Epidermal melanocyte (primary cell): ENCODE results near the gene PGGHG.

ENCODE experiments used
- DNase-seq: peaks from one replicate; pipeline ENCODE4 v3.0.0; 2011; ENCODE audit warnings: low spot score; ENCODE audit not compliant: insufficient read length

Gene PGGHG

DNA sequence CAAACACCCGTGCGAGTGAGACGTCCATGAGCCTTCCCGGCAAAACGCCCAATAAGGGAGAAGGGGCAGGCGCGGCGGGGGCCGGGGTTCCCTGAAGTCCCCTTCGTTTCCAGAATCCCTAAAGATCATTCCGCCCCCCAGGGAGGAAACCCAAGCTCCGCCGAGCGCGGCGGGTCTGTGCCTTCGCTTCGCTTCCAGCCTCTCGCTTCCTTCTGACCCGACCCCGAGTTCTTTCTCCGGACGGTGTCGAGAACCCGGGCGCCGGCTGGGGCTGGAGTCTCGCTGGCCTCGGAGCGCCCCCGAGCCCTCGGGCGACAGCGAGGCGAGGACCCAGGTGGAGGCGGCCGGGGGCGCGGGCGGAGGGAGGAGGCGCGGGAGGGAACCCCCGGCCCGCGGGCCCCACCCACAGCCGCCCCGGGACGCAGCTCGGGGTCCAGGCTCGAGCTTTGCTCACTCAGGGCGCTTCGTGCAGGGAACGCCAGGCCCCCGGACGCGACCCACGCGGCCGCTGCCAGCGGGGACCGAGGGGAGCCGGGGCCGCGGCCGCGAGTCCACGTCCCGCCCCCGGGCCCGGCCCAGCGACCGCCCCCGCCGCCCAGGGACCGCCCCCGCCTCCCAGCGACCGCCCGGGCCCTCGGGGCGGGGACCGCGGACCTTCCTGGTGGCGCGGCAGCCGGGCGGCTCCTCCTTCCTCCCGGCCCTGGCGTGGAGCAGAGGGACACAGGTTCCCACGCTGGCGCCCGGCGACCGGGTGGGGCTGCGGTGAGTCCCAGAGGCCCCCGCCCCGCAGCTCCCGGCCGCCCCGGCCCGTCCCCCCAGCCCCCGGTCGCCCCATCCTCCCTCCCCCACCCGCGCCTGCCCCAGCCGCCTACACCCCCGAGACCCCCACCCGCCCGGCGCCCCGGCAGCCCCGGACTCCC lies at the start of gene PGGHG:
PGGHG (plus strand) TSS at position 649 of the 920 bp plus-strand sequence. CDS start 691 bp downstream, outside the sequence.
- peak; percentile 89 for DNase-seq

DNA sequence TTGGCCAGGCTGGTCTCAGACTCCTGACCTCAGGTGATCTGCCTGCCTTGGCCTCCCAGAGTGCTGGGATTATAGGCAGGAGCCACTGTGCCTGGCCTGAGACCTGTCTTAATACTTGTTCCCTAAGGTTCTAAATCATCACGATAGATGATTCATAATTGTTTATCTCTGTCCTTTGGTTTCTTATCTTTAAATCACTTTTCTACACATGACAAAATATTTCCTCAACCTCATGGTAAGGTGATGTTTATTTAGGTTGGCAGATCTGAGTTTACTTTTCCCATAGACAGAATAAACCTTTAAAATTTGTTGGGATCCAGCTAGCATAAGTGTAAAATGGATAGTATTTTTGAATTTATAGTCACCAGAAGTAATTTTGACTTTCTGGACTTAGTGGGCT lies 48.6 kb upstream of the PGGHG start:
- DNase-seq = no peak

DNA sequence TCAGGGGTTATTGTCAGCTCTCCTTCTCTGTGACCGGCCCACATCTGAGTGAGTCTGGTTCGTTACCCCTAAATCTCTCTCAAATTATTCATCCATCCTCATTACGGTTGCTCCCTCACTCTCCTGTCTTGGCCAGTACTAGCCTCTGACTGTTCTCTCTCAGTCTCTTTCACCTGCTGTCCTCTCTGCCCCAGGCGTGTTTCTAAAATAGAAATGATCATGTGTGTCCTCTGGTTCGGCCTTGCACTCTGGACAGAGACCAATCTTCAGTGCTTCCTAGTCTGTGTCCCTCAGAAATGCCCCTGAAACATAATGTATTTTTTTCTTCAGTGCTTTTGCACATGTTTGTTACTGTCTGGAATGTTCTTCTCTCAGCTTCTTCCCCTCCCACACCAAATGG lies 47.3 kb upstream of the PGGHG start:
- no peak for DNase-seq

DNA sequence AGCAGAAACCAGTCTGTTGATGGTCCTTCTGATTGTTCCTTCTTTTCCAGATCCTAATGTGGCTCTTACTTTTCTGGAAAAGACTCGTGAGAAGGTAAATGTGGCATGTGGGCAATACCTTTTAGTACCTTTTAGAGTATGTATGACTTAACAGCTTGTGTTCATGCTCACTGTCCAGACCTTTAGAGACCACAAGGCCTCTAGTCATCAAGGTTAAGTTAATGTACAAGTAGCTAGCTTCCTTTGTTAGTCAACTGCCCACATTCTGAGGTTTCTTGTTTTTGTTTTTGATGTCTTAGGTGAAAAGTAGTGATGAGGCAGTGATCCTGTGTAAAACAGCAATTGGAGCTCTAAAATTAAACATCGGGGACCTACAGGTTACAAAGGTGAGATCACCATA lies 44.5 kb upstream of the PGGHG start:
- no peak for DNase-seq

DNA sequence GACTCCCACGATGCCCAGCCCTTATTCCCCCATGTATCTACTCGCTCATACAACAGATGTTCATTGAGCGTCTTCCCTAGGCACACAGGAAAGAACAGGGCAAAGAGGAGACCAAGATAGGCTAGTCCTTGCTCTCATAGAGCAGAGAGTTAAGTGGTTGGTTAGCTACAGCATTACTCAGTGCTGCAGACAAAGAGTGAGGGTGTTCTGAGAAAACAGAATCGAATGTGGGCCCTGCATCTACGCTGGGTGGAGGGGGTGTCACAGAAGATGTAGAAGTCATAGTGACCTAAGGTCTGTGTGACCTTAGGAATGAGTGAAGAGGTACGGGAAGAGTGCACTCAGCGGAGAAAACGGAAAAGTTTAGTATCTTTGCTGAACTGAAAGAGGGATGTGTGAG lies 39.9 kb upstream of the PGGHG start:
- DNase-seq = no peak

DNA sequence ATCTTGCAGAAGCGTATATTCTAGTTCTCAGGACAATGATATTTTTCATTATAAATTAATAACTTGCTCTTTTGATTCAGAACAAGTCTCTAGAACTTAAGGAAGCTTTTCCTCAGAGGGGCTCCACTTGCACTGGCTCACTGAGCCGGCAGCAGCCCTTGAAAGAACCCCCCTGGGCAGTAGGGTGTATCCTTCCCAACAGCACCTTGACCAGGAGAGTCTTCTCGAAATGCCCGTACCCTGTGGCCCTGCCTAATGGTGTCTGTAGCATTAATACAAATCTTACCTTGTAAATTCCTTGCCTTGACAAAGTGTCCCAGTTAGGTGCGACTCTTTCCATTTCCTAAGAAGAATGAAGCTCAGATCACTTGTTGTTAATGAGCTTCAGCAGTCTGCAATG lies 38.7 kb upstream of the PGGHG start:
- no peak for DNase-seq

DNA sequence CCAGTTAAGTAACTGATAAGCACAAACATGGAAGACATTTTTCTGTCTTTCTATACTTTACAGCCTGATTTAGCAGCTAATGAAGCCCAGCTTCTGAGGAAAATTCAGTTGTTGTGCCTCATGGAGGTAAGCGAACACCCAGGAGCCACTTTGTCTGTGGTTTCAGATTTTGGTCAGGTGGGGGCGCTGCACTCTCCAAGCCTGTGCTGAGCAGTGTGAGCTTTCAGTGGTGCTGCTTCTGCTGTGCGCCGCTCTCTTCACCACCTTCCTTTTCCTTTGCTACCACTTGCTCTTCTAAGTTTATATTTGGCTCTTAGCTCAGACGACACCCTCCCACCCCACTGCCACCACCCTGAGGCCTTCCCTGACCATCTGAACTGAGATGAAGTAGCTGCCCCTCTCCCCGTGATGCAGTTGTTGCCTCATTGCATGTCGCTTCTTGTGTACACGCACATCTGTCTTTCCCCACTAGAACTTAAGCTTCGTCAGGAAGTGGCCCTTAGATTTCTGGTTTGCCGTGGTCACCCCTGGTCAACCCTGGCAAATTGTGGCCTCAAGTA lies 38.1 kb upstream of the PGGHG start:
- DNase-seq = no peak

DNA sequence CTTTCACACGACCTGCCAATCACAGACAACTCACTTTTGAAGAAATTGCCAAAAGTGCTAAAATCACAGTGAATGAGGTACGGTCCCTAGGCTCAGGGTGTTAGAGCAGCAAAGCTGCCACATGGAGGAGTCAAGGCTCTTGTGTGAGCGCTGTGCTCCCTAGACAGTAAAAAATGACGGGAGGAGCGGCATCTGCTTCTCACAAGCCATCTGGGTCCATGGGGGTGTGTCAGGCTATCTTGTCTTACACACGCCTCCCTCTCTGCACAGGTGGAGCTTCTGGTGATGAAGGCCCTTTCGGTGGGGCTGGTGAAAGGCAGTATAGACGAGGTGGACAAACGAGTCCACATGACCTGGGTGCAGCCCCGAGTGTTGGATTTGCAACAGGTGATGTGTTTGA lies 37.4 kb upstream of the PGGHG start:
- no peak for DNase-seq

DNA sequence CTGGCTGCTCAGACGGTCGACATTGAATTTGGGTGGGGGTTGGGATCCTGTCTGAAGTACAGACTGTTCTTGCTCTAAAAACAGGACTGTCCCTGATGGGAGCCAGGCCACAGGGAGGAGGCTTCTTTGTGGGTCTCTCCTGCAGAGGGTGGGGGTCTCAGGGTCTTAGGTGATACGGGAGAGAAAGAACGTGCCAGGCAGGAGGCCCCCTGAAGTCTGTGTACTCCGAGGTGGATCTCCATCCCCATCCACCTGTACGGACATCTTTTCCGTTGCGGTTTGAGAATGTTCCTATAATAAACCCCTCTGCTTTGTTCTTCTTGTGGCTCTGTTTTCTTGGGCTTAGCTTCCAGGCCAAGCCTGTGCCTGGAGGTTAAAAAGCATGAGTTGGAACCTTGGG lies 36.3 kb upstream of the PGGHG start:
- no peak for DNase-seq

DNA sequence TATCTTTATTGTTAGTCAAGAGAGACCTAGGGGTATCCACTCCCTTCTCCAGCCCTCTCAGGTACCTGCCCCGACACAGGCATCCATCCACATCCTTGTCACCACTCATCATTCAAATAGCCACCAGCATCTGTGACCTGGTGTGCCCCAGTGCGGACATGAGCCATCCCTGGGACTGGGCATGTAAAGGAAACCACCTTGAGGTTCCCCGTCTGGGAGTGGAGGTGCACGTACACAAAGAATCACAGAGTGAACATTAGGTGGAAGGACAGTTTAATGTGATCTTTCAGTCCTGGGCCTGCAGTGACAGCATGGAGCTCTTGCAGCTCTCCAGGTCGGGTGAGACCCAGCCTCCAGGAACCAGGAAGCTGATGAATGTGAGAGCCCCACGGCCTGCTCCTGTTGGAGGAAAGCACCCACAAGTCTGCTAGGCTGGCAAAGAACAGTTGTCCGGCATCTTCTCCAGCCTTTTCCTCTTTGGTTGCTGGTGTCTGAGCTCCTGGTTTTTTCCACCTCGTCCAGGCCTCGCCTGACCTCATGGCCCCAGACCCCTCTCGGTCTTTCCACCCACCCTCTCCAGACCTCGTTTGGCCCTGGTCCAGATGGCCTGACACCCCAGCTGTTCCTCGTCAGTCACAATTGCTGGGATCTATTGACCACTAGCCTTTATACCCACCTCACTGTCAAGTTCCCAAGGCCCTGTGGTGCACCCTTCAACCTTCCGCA lies 35.6 kb upstream of the PGGHG start:
- DNase-seq = no peak

DNA sequence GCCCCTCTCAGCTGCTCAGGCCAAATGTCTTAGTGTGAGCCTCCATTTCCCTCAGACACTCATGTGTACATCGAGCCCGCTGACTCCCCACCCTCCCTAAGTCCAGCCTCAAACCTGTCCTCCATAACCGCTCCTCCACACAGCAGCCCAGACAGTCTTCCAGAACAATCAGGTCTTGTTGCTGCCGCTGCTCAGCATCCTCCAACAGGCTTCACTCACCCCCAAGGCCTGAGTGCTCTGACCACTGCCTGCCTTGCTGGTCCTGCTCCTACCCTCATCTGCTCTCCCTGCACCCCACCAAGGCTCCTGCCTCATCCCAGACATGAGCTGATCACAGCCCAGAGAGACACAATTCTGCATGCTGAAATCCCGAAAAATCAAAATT lies 35.0 kb upstream of the PGGHG start:
- DNase-seq = no peak

DNA sequence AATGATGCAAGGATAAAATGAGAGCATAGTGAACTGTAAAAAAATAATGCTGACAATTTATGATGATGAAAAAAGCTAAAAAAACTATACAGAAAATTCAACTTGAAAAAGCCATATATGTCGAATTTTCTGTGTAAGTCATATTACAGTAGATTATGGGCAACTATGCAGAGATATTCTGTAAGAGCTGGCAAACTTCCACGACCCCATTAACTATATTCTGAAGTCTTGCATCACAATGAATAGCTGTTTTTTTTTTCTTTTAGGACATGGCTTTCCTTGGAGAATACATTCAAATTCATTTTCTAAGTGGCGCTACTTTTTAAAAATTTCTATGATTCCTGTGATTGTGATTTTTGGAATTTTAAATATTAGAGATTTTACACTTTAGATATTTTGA lies 33.8 kb upstream of the PGGHG start:
- DNase-seq = no peak

DNA sequence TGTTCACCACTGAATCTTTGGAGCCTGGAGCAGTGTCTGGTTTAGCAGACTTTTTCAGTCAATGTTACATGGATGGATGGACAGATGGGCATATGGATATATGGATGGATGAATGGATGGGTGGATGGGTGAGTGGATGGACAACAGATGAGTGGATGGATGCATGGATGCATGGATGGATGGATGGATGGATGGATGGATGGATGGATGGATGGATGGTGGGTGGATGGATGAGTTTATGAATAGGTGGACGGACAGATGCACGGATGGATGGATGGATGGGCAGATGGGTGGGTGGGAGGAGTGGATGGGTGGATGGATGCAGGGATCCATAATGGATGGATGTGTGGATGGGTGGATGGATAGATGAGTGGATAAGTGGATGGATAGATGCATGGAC lies 33.1 kb upstream of the PGGHG start:
- no peak for DNase-seq

DNA sequence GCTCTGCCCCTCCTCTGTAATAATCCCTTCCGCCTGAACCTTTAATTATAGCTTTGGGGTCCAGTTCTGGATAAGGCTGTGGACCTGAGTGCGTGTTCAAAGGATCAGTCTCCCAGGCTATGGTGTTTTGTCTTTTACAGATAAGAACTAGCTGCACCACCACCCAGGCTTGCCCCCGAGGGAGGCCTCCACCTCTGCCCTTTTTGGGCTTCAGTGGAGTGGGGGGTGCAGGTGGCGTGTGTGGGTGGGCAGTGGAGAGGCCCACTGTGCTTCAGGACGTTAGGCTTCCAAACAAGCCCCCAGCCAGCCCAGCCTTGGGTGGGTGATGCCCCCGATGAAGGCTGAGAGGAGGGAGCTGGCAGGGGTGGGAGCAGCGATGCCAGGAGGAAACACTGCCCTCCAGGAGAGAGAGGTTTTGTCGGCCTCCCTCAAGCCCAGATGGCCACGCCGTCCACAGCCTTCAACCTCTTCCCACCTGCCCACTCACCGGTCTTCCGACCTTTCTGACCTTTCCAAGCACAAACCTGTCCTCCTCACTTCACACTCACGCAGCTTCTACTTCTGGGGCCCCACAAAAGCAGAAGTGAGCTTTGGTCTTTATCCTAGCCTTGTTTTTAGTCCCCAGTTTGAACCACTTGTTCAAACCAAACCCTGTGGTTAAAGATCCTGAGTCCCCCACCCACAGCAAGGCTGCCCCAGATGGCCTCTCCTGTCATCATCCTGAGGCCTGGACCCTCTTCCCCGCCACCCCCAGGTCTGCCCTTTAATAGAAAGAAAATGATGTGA lies 31.8 kb upstream of the PGGHG start:
- no peak for DNase-seq

DNA sequence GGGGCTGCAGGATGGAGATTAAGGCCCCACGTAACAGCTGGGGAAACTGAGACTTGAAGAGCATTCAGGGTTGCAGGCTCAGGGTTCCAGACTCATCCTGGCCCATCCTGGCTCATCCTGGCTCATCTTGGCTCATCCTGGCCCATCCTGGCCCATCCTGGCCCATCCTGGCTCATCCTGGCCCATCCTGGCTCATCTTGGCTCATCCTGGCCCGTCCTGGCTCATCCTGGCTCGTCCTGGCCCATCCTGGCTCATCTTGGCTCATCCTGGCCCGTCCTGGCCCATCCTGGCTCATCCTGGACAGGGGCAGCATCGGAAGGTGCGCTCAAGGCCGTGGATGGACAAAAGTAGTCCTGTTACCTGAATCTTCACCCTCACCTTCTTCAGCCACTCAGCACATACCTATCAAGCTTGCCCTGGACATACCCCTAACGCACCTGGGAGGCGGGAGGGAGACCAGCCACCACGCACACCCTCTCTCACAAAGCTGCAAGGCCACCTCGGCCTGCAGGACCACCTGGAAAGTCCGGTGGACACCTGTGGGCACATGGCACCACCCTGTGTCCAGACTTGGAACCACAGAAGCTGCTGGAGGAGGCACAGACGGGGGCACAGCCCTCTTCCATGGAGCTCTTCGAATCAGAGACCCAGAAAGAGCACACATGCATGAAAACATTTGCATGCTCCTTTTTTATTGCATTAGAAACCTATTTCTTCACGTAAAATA lies 31.0 kb upstream of the PGGHG start:
- DNase-seq = no peak

DNA sequence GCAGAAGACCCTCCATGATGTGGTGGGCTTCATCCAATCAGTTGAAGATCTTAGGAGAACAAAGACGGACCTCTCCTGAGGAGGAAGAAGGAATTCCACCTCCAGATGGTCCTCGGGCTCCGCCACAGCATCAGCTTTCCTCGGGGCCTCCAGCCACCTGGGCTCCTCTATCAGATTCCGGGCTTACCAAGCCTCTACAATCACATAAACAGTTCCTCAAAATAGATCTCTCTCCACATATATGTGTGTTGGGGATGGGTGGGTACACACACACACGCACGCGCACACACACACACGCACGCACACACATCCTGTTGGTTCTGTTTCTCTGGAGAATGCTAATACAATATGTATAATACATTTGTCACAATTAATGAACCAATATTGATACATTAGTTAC lies 29.5 kb upstream of the PGGHG start:
- no peak for DNase-seq

DNA sequence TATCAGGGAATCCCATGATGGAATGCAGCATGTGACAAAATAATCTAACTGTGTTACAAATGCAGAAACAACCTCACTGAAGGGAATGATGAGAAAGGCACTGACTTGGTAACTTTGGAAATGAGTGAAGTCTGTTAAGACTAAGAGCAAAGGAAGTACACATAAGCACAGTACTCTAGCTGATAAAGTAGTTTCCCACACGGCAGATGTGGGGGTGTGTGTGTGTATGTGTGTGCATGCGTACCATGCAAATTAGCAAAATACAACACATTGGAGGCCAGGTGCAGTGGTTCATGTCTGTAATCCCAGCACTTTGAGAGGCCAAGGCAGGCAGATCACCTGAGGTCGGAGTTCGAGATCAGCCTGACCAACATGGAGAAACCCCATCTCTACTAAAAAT lies 27.3 kb upstream of the PGGHG start:
- DNase-seq = no peak

DNA sequence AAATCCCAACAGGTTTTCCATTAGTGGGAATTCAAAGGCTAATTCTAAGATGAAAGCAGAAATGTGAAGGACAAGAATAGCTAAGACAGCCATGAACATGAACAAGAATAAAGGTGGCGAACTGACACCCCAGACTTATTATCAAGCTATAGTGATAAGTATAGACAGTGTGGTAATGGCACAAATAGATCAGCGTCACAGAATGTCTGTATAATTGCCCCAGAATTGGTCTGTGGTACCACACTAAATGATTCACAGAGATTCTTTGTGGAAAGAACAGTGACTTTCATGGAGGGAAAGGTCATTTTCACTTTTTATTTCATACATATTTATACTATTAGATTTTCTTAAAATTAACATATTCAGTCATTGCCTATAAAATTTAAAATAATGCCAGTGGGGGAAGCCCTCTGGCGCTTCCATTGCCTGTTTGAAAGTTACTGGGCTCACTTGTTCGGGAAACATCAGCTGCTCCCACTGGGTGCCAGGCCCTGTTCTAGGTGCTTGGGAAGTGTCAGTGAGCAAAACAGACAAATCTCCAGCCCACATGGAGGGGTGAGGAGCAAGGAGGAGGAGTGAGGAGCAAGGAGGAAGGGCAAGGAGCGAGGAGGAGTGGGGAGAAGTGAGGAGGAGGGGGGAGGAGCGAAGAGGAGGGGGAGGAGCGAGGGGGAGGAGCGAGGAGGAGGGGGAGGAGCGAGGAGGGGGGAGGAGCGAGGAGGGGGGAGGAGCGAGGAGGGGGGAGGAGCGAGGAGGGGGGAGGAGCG lies 22.1 kb upstream of the PGGHG start:
- no peak for DNase-seq

DNA sequence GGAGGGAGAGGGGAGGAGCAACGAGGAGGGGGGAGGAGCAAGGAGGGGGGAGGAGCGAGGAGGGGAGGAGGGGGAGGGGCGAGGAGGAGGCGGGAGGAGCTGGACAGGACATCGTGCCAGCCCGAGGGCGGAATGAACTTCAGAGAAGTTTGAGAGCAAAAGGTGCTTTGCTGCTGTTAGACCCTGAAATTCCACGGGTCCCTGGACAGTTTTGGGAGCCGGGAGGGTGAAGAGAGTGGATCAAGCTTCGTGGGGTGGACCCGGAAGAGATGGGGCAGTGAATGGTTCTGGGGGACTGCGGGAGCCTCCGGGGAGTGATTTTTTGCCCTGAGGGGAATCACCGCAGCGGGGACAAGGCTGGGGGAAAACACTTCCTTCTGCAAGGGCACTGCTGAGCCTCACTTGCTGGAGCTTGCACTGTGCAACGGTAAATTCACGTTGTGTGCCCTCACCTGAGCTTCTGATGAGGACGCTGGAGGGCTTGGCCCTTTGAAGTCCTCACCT lies 21.4 kb upstream of the PGGHG start:
- DNase-seq = no peak

DNA sequence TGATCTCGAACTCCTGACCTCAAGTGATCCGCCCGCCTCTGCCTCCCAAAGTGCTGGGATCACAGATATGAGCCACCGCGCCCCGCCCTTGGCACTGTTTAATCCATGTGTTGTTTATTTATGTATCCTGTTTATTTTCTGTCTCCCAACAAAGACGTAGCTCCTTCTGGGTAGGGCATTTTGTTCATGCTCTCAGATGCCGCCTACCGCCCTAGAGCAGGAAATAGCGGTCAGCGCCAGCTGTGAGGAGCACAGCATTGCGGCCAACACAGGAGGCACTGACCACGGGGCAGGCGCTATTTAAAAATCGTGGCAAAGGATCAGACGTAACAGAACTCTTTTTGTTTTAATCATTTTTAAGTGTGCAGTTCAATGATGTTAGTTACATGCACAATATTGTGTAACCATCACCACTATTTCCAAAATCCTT lies 20.2 kb upstream of the PGGHG start:
- peak; percentile 68 for DNase-seq
